Ishikawa (cell line): ENCODE results near the gene ORMDL2.

Source experiments
- CREB1 ChIP-seq: IDR thresholded peaks from 2 replicates; pipeline ENCODE4 v1.6.1; 2012; ENCODE audit warnings: low read depth
- EP300 ChIP-seq: IDR thresholded peaks from 2 replicates; pipeline ENCODE4 v1.6.1; 2012; ENCODE audit warnings: borderline replicate concordance
- FOXM1 ChIP-seq: IDR thresholded peaks from 2 replicates; pipeline ENCODE4 v1.6.1; 2012; ENCODE audit warnings: low read depth, borderline replicate concordance
- NFIC ChIP-seq: IDR thresholded peaks from 2 replicates; pipeline ENCODE4 v1.6.1; 2012
- RAD21 ChIP-seq: IDR thresholded peaks from 2 replicates; pipeline ENCODE4 v1.6.1; 2012; ENCODE audit warnings: low read depth
- TAF1 ChIP-seq: IDR thresholded peaks from 2 replicates; pipeline ENCODE4 v1.6.1; 2012; ENCODE audit warnings: low read depth, mild to moderate bottlenecking
- TCF12 ChIP-seq: IDR thresholded peaks from 2 replicates; pipeline ENCODE4 v1.6.1; 2012; ENCODE audit warnings: low read depth
- ZBTB7A ChIP-seq: IDR thresholded peaks from 2 replicates; pipeline ENCODE4 v1.6.1; 2012; ENCODE audit warnings: low read depth
- TF ChIP-seq, protein P1 (sequence below): IDR thresholded peaks from 2 replicates; pipeline ENCODE4 v1.6.1; 2012
- TF ChIP-seq, protein P2 (sequence below): IDR thresholded peaks from 2 replicates; pipeline ENCODE4 v1.6.1; 2012
- TF ChIP-seq, protein P3 (sequence below): IDR thresholded peaks from 2 replicates; pipeline ENCODE4 v1.6.1; 2012; ENCODE audit warnings: low read depth, mild to moderate bottlenecking

DNA sequence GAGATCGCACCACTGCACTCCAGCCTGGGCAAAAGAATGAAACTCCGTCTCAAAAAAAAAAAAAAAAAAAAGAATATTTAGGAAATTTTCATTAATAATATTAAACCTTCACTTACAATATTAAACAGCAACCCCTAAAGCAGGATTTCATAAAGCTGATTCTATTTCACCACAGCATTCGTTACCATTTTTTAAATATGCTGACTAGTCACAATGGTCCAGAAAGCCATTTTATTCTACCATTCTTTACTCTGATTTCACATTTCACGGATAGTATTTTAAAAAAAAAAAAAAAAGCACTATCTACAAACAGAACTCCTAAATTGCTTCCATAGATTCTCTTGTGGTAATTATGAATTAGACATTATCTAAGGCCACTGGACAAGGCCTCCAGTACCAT lies 27.9 kb upstream of the ORMDL2 start:
- no peak for TF ChIP-seq ZBTB7A
- TF ChIP-seq EP300 = no peak
- TF ChIP-seq, protein P1, sequence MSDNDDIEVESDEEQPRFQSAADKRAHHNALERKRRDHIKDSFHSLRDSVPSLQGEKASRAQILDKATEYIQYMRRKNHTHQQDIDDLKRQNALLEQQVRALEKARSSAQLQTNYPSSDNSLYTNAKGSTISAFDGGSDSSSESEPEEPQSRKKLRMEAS = no peak
- TF ChIP-seq TAF1 = no peak
- TF ChIP-seq CREB1 = no peak
- no peak for TF ChIP-seq NFIC
- no peak for TF ChIP-seq FOXM1
- TF ChIP-seq, protein P2, sequence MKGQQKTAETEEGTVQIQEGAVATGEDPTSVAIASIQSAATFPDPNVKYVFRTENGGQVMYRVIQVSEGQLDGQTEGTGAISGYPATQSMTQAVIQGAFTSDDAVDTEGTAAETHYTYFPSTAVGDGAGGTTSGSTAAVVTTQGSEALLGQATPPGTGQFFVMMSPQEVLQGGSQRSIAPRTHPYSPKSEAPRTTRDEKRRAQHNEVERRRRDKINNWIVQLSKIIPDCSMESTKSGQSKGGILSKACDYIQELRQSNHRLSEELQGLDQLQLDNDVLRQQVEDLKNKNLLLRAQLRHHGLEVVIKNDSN = no peak
- no peak for TF ChIP-seq TCF12
- TF ChIP-seq, protein P3, sequence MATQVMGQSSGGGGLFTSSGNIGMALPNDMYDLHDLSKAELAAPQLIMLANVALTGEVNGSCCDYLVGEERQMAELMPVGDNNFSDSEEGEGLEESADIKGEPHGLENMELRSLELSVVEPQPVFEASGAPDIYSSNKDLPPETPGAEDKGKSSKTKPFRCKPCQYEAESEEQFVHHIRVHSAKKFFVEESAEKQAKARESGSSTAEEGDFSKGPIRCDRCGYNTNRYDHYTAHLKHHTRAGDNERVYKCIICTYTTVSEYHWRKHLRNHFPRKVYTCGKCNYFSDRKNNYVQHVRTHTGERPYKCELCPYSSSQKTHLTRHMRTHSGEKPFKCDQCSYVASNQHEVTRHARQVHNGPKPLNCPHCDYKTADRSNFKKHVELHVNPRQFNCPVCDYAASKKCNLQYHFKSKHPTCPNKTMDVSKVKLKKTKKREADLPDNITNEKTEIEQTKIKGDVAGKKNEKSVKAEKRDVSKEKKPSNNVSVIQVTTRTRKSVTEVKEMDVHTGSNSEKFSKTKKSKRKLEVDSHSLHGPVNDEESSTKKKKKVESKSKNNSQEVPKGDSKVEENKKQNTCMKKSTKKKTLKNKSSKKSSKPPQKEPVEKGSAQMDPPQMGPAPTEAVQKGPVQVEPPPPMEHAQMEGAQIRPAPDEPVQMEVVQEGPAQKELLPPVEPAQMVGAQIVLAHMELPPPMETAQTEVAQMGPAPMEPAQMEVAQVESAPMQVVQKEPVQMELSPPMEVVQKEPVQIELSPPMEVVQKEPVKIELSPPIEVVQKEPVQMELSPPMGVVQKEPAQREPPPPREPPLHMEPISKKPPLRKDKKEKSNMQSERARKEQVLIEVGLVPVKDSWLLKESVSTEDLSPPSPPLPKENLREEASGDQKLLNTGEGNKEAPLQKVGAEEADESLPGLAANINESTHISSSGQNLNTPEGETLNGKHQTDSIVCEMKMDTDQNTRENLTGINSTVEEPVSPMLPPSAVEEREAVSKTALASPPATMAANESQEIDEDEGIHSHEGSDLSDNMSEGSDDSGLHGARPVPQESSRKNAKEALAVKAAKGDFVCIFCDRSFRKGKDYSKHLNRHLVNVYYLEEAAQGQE = no peak
- no peak for TF ChIP-seq RAD21
